GM04503 (cell line): ENCODE results near the gene MGAT4B.

Experiments used
- DNase-seq: peaks from one replicate; pipeline ENCODE4 v3.0.0-alpha.2; 2012; ENCODE audit warnings: low read depth

The MGAT4B gene

GRCh38 chr5:179825655-179826182 is 19.1 kb upstream of the MGAT4B start:
- no peak for DNase-seq

- no peak for DNase-seq
Observed at GRCh38 chr5:179824745-179825112, 18.1 kb upstream of the MGAT4B start.

GRCh38 chr5:179823937-179824744 is 17.5 kb upstream of the MGAT4B start:
- no peak for DNase-seq

GRCh38 chr5:179822444-179822990 is 15.9 kb upstream of the MGAT4B start:
- no peak for DNase-seq

GRCh38 chr5:179822059-179822432 is 15.4 kb upstream of the MGAT4B start:
- DNase-seq = no peak

DNA sequence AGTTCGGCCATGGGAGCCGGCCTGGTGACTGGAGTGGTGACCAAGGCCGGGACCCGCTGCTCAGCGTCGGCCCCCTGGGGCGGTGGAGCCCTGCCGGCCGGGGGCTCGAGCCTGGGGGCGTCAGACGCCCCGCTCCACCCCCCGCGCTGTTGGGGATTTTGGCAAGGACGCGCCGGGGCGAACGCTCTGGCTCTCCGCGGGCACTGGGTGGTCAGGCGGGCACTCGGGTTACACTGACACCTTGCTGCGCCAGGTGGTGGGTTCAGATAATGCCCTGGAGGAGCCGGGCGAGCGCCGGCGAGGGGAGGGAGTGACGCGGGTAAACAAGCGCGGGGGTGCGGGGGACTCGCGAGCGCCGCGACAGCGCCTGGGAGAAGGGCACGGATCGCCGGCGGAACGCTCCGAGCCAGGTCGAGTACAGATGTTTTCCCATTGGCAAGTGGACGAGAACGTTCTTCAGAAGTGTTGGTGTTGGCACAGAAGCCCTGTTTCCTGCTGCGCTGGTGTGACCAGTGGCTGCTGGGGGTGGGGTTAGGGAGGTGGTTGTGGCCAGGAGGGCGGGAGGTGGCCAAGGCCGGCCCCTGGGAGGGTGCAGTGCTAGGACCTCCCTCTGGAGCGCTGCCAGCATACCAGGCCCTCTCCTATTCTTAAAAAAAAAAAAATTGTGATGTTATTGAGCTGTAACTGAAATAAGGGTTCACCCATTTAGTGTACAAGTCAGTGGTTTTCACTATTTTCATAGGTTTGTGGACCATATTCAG is 14.8 kb upstream of the MGAT4B start:
- peak; percentile 63 for DNase-seq

- no peak for DNase-seq
Observed at GRCh38 chr5:179820483-179821297, 14.0 kb upstream of the MGAT4B start, which contains the start of gene SQSTM1. Gene SQSTM1, plus strand, starts transcription at chr5:179820905. Its CDS starts 32 bp downstream, at chr5:179820937.

DNA sequence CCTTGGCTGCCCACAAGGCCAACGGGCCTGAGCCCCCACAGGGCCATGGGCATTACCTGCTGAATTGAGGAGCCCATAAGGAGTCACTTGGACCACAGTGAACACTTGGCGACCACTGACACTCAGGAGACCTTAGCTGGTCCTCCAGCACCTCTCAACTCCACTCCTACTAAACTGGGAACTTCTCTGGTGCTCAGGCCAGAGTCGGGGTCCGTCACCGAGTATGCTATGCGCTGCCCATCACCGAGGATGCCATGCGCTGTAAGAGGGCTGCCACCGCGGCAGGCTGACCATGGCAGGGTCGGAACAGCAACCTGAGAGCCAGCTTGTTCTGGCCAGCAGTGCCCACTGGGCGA is 13.4 kb upstream of the MGAT4B start:
- DNase-seq = no peak

DNA sequence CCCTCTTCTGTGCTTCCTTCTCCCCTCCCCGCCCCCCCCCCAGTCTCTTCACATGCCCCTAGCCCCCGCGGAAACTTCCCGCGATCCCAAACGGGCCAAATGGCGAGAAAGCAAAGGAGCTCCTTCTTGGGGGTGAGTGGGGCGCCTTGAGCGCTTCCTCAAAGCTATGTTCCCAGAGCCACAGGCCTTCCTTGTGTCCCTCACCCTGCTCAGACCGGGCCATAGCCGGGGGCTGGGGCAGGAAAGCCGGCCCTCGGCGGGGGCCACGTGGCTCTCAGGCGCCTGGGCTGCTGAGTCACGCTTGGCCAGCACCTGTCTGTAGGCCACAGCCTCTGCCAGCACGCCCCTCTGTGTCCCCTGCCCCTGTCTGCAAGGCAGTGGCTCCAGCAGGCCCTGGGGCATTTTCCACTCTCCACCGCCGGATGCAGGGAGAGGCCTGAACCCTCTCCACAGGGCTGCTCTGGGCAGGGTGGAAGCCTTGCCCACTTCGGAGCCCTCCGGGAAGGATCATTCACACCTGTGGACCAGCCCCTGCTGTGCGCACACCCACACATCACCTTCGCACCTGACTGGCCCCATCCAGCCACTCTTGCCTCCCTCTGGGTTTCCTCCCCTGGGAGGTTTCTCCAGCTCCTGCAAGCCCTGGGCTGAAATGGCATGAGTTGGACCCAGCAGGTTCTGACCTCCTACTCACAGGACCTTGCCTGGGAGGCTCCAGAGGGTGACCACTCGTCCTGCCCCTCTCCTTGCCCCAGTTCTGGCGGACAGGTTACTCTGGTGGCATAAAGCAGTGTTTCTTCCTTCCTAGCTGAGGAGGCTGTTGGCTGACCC is 12.8 kb upstream of the MGAT4B start:
- no peak for DNase-seq

DNA sequence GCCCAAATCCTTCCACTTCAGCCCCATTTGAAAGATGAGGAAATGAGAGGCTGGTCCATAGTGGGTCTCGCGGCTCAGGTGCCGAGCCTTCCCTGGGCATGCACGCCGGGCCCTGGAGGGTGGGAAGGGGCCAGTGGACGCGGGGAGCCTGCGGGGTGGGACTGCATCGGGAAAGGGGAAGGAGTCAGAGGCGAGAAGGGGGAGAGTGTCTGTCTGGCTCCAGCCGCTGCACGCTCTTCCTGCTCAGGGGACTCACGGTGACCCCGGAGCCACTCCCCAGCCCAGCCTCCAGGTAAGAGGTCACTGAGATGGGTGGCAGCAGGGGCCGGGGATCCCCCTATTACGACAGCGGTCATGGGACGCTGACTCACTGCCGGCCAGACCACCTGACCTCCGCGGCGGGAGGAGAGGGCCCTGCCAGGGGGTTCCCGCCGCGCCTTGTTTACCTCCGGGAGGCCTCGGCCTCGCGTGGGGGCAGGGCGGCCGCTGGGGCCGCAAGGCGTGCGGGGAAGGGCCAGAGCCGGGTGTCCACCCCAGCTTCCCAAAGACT is 12.2 kb upstream of the MGAT4B start:
- DNase-seq = no peak

- no peak for DNase-seq
Observed at GRCh38 chr5:179817890-179818745, 11.5 kb upstream of the MGAT4B start.

DNA sequence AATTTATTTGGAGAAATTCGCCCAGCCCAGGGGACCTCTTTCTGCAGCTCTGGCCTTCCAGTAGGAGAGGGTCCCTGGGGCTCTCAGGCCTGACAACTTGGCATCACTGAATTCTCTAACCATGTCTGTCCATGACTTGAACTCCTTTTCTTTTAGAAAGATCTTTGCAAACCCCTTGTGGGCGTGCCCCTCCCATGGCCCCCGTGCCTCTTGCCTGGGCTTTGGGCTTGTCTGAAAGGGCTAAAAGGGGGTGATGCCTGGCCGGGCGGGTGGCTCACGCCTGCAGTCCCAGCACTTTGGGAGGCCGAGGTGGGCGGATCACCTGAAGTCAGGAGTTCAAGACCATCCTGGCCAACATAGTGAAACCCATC is 10.8 kb upstream of the MGAT4B start:
- DNase-seq = no peak

DNA sequence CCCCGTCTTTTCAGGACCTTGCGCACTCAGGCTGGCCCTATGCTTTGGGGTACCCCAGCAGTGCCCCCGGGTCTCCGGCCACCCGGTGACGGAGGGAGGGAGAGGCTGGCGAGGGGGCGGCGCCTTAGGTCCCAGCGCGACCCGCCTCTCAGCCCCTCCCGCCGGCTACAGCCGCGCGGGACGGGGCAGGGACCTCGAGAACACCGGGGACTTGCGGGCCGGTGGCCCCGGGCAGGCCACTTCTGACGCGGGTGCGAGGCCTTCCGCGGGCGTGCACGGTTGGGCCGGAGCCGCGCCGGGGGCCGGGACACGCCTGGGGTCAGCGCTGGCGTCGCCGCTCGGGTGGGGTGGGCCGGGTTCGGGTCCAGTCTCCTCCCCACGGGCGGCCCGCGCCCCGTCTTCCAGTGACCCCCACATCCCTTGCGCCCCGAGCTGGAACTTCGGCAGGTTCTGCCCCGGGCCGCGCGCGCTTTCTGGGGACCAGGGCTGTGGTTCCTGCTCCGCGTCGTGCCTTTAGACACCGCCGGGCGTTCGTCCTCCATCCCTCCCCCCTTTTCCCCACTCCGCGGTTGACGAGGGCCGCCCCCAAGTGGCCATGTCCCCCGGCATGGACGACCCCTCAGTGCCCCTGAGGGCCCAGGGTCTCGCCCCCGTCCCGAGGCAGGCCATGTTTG is 10.3 kb upstream of the MGAT4B start:
- no peak for DNase-seq

DNA sequence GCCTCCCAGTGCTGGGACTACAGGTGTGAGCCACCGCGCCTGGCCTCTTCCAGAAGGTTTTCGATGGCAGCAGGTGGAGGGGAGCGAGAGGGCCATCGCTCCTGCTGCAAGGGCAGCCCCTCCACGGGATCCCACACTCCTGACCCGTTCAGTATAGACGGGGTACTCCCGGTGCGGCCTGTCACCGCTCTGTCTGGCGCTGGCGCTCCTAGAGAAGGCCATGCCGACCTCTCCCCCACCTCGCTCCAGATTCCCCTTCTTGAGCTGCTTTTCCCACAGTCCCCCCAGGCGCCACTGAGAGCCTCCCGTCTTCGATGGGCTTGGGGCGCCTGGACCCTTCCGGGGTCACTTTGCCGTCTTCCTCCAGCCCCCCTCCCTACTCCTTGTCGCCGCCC is 9.7 kb upstream of the MGAT4B start:
- DNase-seq = no peak

- DNase-seq = no peak
Observed at GRCh38 chr5:179815491-179816249, 9.0 kb upstream of the MGAT4B start.

DNA sequence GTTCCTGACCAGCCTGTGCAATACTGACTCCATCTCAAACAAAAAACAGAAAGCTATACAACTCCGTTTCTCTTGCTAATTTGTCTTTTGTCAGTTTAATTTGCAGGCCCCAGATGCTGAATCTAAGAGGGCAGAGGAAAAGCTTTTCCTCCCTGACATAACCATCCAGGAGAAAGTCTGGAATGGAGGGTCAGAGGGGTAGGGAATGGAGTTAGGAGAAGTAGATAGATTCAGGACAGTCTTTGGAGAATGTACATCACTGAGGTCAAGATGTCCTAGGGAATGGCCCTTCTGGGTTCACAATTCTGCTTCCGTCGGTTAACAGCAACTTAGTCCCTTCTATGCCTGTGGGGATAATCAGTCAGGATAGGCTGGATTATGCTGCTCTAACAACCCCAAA is 7.4 kb upstream of the MGAT4B start:
- DNase-seq = no peak

DNA sequence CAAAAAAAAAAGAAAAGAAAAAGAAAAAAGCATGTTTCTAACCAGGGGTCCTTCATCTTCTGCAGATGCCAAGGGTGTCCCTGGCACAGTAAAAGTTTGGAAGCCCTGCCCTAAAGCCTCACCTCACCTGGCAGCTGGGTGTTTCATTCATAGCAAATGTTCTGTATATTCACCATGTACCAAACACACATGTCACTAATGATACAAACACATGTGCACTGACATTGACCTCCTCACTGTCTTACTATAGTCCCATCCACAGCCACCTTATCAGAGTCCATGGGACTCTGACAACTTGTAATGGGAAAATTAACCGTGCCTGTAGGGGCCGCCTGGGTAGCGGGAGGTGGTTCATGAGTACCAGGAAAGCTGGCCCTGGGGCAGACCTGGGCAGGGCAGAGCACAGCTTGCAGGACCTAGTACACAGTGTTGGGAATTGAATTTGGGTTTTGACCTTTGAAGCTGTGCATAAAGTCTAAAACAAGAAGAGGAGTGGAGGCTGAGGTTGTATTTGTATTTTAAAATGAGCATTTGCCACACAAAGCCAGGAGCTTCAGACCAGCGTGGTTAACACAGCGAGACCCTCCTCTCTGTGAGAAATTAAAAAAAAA is 6.4 kb upstream of the MGAT4B start:
- no peak for DNase-seq

DNA sequence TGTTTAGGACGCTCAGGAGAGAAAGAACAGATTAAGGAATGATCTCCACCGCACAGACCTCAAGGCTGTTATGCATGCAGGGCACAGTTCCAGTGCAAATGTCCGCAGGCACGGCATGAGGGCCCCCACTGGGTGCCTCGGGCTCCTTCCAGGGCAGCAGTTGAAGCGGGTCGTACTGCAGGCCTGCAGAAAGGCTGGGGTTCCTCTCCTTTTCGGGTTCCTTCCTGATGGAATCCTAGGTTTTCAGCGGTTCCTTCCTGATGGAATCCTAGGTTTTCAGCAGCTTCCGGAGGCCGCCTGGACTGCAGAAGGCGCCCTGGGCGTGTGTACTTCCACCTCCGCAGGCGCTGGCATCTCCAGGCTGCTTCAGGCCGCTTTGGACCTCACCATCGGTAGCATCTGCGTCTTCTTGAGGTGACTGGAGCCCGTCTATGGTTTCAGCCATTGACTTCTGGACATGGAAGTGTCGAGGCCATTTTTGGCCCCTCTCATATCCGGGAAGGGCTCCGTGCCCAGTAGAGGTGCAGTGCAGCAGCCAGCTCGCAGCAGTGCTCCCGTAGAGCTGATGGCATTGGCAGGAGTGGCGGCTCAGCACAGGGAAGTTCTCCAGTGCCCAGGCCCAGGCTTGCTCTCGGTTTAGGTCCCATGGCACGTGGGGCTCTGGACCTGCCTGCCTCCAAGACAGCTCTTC is 5.6 kb upstream of the MGAT4B start:
- DNase-seq = no peak
